GM10248 (cell line): Measurements from ENCODE around the gene CHIC2.

Source experiments
- CTCF ChIA-PET: fragments of 300-600 bp; sonication (Branson Sonifier 250); formaldehyde crosslinking; extraction: SDS; loops from one replicate; lab custom pipeline; 2021; ENCODE audit warnings: antibody characterized with exemption; lab: Yijun Ruan, JAX
- POLR2A ChIA-PET: fragments of 350-650 bp; sonication (Branson Sonifier 250); formaldehyde crosslinking; extraction: SDS; loops from one replicate; lab custom pipeline; 2020; ENCODE audit warnings: antibody characterized with exemption; lab: Yijun Ruan, JAX
- DNase-seq: peaks from one replicate; pipeline ENCODE4 v3.0.0; 2012; ENCODE audit errors: extremely low spot score
- TF ChIP-seq, protein P1 (sequence below): IDR thresholded peaks from 2 replicates; pipeline ENCODE4 v1.5.1; 2012; ENCODE audit warnings: mild to moderate bottlenecking, low read depth; ENCODE audit errors: extremely low read depth, missing control alignments, control extremely low read depth

Gene CHIC2

DNA sequence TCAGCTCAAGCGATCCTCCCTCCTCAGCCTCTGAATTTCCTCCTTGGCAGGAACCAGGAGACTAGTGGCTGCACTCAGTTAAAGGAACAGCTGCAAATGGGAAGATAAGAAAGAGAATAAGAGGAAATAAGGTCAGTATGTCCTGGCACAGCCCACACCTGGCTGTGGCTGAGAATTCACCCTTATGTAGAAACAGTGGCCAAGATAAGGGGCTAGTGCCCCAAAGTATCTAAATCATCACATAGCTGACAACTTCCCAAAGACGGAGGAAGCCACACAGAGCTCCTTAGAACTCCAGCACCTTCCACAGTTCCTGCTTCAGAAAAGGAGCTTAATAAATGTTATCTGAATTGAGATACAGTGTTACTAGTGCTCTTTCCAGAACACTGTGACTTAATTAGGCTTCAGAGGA is 2.3 kb upstream of the CHIC2 start:
- CTCF ChIA-PET = interaction anchor here (3.2 kb wide), 1 partner anchor 8 kb away, joined by 11 read pairs; no protein-coding TSS in a partner anchor
- DNase-seq = no peak
- TF ChIP-seq, protein P1, sequence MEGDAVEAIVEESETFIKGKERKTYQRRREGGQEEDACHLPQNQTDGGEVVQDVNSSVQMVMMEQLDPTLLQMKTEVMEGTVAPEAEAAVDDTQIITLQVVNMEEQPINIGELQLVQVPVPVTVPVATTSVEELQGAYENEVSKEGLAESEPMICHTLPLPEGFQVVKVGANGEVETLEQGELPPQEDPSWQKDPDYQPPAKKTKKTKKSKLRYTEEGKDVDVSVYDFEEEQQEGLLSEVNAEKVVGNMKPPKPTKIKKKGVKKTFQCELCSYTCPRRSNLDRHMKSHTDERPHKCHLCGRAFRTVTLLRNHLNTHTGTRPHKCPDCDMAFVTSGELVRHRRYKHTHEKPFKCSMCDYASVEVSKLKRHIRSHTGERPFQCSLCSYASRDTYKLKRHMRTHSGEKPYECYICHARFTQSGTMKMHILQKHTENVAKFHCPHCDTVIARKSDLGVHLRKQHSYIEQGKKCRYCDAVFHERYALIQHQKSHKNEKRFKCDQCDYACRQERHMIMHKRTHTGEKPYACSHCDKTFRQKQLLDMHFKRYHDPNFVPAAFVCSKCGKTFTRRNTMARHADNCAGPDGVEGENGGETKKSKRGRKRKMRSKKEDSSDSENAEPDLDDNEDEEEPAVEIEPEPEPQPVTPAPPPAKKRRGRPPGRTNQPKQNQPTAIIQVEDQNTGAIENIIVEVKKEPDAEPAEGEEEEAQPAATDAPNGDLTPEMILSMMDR = no peak
- POLR2A ChIA-PET = no interaction called here

DNA sequence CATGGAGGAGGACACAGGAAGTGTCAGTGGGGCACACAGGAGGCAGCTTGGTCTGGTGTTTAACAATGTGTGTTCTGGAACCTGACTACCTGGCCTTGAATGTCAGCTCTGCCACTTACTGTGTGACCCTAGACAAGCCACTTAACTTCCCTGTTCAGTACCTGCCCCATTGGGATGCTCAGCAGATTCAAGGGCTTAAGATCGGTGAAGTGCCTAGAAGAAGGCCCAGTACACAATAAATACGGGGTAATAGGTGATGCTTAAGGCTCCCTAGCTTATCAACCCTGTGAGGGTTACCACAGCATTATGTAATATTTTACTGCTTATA is 1.6 kb upstream of the CHIC2 start:
- DNase-seq = no peak
- CTCF ChIA-PET = interaction anchor here (3.2 kb wide), 1 partner anchor 8 kb away, joined by 11 read pairs; no protein-coding TSS in a partner anchor
- TF ChIP-seq, protein P1 = no peak
- POLR2A ChIA-PET = no interaction called here

DNA sequence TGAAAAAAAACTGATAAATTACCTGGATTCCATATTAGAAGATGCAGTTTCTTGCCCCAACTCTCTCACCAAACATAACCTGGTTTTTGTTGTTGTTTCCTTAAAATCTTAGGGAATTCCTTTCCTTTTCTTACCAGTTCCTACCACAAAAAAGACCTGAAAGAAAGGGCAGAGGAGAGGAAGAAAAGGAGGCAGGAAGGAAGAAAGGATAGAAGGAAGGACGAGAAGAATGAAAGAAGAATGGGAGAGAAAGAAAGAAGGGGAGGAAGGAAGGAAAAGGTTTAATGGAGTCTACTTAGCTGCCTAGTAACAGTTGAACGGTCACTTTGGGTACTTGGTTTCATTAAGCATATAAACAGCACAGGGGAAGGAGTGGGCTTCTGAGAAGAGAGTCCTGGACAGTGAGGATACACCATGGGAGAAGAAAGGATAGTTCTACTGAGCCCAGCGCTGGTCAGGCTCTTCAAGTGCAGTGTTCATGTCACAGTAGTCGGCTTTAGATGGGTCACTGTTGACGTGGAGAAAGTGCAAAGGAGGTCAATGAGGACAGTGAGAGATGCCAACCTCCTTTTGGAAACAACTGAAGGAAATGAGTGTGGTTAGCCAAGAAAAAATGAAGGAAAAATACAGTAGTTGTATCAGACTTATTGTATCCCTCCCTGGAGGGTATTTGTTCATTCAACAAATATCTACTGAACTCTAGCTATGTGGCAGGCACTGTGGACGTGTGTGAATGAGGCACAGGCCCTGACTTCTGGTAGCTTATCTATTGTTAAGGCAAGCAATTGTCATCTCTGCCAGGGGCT is 1.1 kb upstream of the CHIC2 start:
- CTCF ChIA-PET = interaction anchor here (3.2 kb wide), 1 partner anchor 7 kb away, joined by 11 read pairs; no protein-coding TSS in a partner anchor
- no peak for DNase-seq
- POLR2A ChIA-PET = no interaction called here
- TF ChIP-seq, protein P1 = no peak

DNA sequence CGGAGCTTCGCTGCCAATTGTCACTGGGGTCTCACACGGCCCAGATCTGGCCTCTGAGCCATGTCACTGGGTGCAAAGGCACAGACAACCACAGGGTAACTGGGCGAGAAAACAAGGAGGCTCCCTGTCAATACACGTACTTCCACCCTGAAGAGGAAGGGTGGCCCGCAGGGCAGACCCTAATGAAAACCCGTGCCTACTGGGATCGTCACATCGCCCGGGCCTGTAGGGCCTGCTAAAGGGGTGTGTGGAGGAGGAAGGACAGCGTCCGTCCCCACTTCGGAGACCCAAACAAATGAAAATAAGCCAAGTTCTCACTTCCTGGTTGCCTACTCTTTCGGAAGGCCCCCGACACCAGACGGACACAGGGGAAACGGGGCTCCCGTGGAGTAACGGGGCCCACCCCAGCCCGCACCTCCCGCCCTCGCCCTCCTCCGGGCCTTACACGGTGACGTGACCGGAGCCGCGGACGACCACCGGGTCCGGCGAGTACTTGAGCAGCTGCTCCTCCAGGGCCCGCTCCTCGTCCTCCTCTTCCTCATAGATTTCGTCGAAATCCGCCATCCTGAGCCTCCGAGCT is 578 bp downstream of the CHIC2 start:
- TF ChIP-seq, protein P1 = no peak
- ChIA-PET POLR2A (no interaction called here), CTCF (interaction anchor here (1.6 to 2.1 kb wide), 3 partner anchors 25 to 131 kb away, joined by 4 to 6 read pairs (median 5); no protein-coding TSS in a partner anchor)
- peak; percentile 37 for DNase-seq

DNA sequence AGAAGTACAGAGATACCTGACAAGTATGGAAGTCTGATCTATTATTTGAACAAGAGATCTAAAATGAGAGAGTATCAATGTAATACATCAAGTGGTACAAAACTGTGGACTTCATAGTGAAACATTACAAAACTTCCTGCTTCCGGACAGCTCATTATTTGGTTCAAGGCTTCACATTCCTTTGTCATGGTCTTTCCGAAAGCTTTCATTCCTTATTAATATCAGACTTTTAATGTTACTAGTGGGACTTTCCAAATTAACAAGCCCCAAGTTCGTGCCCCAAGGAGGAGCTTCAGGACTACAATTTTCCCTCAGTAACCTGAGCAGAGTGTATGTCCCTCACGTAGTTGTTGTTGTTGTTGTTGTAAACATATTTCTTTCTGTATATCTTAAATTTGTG is 1.2 kb downstream of the CHIC2 start:
- TF ChIP-seq, protein P1 = no peak
- POLR2A ChIA-PET = no interaction called here
- CTCF ChIA-PET = interaction anchor here (1.3 to 2.1 kb wide), 4 partner anchors 25 to 133 kb away, joined by 4 to 6 read pairs (median 4); no protein-coding TSS in a partner anchor
- DNase-seq = no peak

DNA sequence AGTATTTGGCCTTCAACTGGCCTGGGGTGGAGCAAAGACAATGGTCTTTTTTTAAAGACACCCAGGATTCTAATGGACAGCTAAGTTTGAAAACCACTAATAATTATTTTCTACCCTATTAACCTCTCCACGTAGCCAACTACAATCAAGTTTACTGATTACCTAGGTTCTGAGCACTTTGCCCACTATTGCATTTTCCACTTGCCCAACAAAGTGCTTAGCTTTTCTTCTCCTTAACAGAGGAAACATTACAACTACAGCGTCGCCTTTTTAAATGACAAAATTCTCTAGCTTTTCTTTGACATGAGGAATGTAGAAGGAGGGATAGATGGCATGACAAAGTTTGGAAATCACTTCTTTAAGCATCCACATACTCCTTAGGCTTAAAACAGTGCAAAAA is 2.0 kb downstream of the CHIC2 start:
- POLR2A ChIA-PET = no interaction called here
- CTCF ChIA-PET = interaction anchor here (1.3 to 2.1 kb wide), 3 partner anchors 24 to 132 kb away, joined by 4 to 6 read pairs (median 5); no protein-coding TSS in a partner anchor
- TF ChIP-seq, protein P1 = no peak
- no peak for DNase-seq
